Effector CD4-positive, alpha-beta T cell (primary cell): Measurements from ENCODE around the gene CNPY1.

ENCODE experiments used
- DNase-seq: peaks from one replicate; pipeline ENCODE4 v3.0.0-alpha.2; 2020

CNPY1 gene

DNA sequence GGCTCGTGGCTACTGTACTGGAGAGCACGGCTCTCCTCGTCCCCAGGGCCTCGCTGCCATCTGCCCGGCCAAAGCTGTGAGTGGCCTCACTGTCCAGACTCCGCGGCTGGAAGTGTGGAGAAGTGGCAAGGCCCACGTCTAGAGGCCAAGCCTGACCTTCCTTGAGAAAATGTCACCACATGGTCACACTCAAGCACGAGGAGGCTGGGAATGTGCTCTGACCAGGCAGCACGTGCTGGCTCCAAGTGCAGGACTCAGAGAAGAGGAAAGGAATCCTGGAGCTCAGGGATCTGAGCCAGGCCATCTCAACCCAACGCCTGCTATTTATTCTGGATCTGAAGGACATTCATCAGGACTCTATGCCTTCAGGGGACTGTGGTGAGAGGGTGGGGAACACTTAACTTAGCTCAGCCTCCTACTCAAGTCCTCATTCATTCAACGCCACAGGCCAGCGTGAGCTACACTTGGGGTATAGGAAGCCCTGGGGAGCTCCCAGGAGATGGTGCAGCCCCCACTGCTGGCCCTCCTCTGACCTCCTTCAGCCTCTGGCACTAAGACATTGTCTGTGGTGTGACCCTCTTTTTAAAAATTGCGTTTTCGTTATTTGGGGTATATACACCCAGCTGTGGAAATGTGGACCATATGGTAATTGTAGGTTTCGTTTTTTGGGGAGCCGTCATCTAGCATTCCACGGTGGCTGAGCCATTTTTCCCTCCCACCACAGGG lies 59.4 kb downstream of the CNPY1 start:
- DNase-seq = no peak

- no peak for DNase-seq
Observed at GRCh38 chr7:155484483-155485399, 61.6 kb downstream of the CNPY1 start.

GRCh38 chr7:155483868-155484325 lies 62.5 kb downstream of the CNPY1 start:
- no peak for DNase-seq

DNA sequence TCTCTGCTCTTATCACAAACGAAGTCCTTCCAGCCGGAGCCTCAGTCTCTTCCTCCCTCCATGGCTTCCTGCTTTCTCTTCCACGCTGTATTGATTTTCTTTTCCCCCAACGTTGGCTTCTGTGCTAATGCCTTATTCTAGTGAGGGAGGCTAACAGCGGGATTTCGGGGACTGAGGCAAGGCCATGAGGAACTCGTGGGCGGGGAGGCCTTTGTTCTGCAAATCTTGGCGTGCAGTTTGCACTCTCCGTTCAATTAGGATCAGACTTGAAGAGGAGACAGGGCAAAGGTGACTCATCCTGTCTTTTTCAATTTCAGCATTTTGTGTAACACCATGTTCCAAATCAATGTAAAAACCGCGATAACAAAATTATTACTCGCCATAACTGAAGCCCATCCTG lies 63.1 kb downstream of the CNPY1 start:
- DNase-seq = no peak

GRCh38 chr7:155482511-155483183 lies 63.7 kb downstream of the CNPY1 start:
- no peak for DNase-seq

DNA sequence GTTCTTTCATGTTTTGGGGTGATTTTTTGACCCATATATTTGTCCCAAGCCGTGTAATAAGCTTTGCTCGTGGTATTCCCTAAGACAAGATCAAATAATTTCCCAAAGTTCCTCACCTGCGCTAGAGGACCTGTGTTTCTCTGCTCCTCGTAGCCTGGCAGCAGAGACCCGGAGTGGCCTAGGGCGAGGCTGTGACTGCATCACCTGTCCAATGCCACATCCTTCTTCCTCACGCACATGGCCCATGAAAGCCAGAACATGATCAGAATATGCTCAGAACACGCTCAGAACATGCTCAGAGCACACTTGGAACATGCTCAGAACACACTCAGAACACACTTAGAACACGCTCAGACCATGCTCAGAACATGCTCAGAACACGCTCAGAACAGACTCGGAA lies 64.6 kb downstream of the CNPY1 start:
- no peak for DNase-seq

GRCh38 chr7:155477476-155477875 lies 68.9 kb downstream of the CNPY1 start:
- DNase-seq = no peak

DNA sequence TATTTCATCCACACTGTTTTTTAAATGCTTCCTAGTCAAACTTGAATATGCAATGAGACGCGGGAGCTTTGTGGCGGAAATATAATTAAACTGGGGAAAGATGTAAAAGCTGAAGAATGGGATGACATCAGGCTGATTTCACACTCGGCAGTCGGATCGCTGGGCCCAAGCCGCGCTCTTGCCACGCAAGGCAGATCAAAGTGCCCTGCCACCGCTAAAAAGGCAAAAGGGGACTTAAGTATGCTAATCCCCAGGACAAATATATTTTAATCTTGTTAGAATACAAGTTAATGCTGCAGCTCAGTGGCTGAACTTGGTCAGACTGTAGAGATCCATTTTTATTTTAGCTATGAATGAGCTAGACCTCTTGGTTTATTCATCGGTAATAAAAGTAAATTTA lies 74.6 kb downstream of the CNPY1 start:
- no peak for DNase-seq

DNA sequence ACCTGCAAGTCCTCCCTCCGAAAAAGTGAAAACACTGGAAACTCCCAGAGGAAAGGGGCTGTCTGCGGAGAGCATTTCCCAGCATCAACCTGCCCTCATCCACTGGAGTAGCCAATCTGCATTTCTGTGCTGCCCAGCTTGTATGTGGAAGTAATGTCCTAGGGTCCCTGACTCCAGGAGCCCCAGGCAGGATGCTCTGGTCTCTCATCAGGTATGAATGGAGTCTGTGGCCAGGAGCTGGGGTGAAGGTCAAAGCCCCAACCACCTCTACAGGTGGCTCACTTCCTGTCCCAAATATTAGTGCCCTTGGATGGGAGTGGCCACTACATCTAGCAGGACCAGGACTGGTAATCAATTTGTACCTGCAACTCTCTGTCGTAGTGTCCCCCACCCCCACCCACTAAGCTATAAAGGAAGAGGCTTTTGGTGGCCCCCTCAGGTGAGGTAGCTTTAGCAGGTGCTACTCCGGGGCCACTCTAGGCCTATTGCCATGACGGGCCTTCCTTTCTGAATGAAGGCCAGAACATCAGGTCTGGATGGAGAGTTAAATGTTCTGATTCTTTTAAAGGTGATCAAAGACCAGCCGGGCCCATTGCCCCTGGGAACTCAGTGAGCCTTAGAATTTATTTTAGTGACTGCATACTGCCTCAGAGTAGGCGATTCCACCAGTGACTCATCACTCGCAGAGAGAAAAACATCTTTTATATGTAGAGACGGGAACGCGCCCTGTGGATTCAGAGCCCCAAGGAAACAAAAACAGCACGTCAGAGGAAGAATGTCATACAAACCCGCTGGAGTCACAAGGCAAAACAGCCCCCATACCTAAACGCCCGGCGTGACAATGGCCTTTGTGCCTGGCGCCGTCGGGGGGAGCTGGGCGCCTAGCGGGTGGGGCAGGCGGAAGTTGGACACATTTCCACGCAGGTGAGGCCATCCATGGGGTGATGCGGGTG lies 75.4 kb downstream of the CNPY1 start:
- DNase-seq = no peak

GRCh38 chr7:155470186-155470487 lies 76.2 kb downstream of the CNPY1 start:
- no peak for DNase-seq

DNA sequence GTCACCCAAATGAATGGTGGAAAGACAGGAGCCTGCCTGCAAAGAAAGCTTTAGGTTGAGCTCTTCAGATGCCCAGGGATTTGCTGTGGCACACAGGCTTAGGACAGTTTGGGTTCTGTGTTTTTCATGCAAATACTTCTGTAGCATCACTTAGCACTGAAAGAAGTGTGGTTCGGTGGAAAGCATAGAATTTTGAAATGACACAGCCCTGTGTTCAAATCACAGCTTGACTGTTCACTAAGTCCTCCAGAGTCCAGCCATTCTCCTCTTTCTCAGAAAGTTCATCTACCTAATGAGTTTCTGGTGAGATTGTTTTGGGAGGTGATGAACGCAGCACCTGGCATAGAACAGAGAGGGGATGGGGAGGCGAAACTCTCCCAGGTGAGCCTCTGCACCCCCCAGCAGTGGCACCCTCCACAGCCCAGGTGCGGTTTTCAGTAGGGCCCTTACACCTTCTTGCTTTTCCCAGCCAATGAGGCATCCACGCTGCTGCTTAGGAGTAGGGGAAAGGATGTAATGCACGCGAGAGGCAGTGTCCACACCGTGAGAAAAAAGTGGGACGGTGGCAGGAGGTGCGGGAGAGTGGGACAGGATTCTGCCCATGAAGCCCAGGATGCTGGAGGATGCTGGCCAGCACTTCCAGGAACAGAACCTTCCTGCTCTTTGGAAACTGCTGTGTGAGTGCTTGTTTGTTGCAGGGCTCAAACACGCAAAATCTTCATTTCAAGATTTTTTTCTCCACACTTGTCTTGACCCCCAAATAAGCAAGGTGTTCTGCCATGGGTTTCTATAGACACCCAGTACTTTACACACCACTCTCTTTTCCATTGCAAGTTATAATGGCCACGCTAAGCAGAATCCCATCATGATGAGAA lies 76.8 kb downstream of the CNPY1 start:
- no peak for DNase-seq

- no peak for DNase-seq
Observed at GRCh38 chr7:155468785-155469148, 77.6 kb downstream of the CNPY1 start.

DNA sequence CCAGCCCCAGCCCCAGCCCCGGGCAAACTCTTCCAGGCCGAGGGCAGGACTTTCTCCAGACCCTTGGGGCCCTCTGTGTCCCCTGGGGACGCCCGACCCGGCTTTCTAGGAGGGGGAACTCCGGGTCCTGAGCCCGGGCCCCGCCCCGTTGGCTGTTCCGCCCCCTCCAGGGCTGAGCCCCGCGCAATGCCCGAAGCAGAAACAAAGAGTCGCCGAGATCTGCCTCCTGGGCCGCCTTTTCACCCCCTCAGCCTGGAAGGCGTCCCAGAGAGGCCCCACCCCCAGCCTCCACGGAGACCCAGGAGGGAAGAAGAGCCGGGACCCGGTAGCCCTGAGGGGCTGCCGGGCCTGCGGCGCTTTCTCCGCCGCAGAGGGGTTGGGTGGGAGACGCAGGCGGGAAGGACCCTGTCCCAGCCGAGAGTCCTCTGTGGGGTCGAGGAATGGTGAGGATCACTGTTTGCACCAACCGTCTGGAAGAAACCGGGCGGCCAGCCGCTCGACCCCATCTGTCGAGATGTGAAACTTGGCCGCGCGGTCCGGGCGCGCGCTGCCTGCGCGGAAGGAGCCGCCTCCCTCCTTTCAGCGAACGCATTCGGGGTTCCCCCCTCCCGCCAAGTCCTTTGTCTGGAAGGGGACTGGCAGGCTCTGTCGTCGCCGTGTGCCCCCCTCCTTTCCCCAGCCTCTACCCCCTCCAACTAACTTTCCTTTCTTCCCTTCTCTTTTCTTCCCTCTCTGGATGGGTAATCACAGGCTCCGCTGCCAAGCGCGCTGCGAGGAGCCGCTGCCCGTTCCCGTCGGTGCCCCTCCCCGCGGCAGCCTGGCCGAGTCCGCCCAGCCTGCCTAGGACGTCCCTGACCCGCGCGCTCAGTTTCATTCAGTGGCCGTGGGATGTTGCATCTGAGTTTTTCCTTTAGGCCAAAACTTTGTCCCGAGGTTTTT lies 78.2 kb downstream of the CNPY1 start:
- DNase-seq = no peak

- no peak for DNase-seq
Observed at GRCh38 chr7:155466814-155467733, 79.3 kb downstream of the CNPY1 start.

DNA sequence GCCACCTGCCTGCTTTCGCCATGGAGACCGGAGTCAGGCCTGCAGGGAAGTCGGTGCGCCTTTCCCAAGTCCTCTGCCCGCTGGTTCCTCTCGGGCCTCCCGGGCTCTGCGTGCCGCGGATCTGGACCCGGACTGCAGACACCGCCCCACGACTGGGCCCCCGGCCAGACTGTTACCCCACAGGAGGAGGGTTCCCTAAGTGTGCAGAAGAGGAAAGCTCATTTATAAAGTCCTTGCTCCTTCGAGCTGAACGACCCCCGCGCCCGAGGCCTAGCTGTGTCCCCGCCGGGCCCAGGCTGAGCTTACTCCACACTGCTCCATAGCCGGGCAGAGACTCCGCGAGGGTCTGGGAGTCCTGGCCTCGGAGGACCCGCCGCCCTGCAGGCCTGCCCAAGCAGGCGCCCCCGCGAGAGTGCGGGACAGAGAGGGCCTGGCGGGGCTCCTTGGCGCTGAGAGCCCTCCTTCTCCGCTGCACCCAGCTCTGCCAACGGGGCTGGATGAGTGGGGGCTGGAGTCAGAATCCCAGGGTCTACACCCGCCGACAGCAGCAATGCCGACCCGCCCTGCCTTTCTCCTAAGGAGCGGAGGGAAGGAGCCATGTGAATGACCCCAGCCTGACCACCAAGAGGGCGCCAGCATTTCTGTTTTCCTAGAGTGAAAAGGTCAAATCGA lies 80.1 kb downstream of the CNPY1 start:
- DNase-seq = no peak

- DNase-seq = no peak
Observed at GRCh38 chr7:155465761-155466141, 80.6 kb downstream of the CNPY1 start.

DNA sequence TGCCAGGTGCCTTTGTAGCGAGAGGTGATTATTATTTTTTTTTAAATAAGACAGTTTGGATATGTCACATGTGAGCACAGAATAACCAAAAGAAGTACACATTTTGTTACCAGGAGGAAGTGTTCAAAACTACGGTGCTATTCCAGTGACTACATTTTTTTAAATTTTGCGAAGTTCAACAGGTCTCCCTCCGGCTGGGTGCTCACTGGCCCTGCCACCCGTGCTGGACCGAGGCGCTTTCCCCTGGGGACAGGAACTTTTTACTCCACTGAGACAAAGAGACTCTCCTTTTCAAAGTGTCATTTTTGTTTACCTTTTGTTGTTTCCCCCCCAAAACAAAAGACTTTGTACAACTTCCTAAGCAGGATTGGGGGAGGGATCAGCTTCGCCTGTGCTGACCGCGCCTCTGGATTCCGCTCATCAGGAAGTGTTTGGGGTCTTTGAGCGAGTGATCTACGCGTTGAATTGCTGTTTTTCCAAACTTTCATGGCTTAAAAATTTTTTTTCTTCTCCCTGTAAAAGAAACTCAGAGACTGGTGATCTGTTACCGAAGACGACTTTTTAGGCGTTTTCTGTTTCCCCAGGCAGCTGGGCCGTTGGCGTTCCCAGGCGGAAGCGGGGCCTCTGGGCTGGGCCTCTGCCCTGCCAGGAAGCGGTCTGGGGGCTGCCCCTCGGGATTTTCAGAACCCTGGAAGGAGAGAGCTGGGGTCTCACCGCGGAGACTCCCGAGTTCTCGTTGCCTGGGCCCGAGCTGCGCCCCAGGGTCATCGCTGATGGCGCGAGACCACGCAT lies 81.2 kb downstream of the CNPY1 start:
- no peak for DNase-seq

- DNase-seq = no peak
Observed at GRCh38 chr7:155464183-155464582, 82.2 kb downstream of the CNPY1 start.
